K562 (cell line): Measurements from ENCODE around the gene TOP3A.

Source experiments
- CREB1 ChIP-seq, 2 experiments: sonication (generic) in 1 of 2; formaldehyde crosslinking in 1 of 2; IDR thresholded peaks; 2 replicates each; pipeline versions ENCODE4 v1.6.1 to v1.8.0; 2012 to 2022; ENCODE audit warnings: inconsistent platforms in 1 of 2, mild to moderate bottlenecking in 1 of 2, missing genetic modification reagents in 1 of 2, moderate library complexity in 1 of 2
- CTCF ChIP-seq, 3 experiments: IDR thresholded peaks in 2 of 3; conservative IDR thresholded peaks in 1 of 3; 2 replicates each; pipeline ENCODE4 v1.5.1; 2011 to 2012; ENCODE audit warnings: low read length in 3 of 3, mild to moderate bottlenecking in 3 of 3, control low read depth in 2 of 3, improper control_type of control experiment in 1 of 3, inconsistent platforms in 1 of 3, low read depth in 1 of 3, mixed read lengths in 1 of 3, moderate library complexity in 1 of 3; ENCODE audit not compliant: insufficient read depth in 2 of 3
- MXI1 ChIP-seq: IDR thresholded peaks from 2 replicates; pipeline ENCODE4 v1.6.1; 2011; ENCODE audit warnings: low read depth, mild to moderate bottlenecking, improper control_type of control experiment, low read length
- MYC ChIP-seq, 2 experiments: fragments of 250-450 bp in 1 of 2; sonication (Bioruptor Pico) in 1 of 2; IDR thresholded peaks; 2 replicates each; pipeline versions ENCODE4 v1.5.1 to v1.6.1; 2012 to 2021; ENCODE audit warnings: low read depth in 2 of 2, borderline replicate concordance in 1 of 2, improper control_type of control experiment in 1 of 2, low read length in 1 of 2, mild to moderate bottlenecking in 1 of 2, moderate library complexity in 1 of 2
- POLR2A ChIP-seq: fragments of 450-650 bp; conservative IDR thresholded peaks from 2 replicates; pipeline ENCODE4 v1.6.1; 2016
- POLR2AphosphoS5 ChIP-seq: IDR thresholded peaks from 2 replicates; pipeline ENCODE4 v1.6.1; 2011; ENCODE audit warnings: mild to moderate bottlenecking, low read depth, low read length, moderate library complexity; ENCODE audit not compliant: control insufficient read depth, insufficient read depth
- ZBTB11 ChIP-seq, 3 experiments: fragments of 200-800 bp in 1 of 3; fragments of 250-450 bp in 1 of 3; fragments of 450-650 bp in 1 of 3; sonication (Bioruptor Pico) in 1 of 3; sonication (Bioruptor generic) in 1 of 3; formaldehyde crosslinking in 1 of 3; IDR thresholded peaks; 2 replicates each; pipeline versions ENCODE4 v1.6.1 to v1.8.0; 2016 to 2022; ENCODE audit warnings: mild to moderate bottlenecking in 2 of 3, missing genetic modification characterization in 2 of 3, missing compliant biosample characterization in 1 of 3, moderate library complexity in 1 of 3
- ZNF263 ChIP-seq: sonication (generic); formaldehyde crosslinking; IDR thresholded peaks from 2 replicates; pipeline ENCODE4 v1.8.0; 2022; ENCODE audit warnings: mild to moderate bottlenecking, missing genetic modification reagents, borderline replicate concordance
- ZNF280A ChIP-seq: fragments of 450-650 bp; IDR thresholded peaks from 2 replicates; pipeline ENCODE4 v1.6.1; 2018; ENCODE audit warnings: mild to moderate bottlenecking, low read depth; ENCODE audit not compliant: partially characterized antibody
- TF ChIP-seq, protein P1 (sequence below): sonication (generic); formaldehyde crosslinking; IDR thresholded peaks from 2 replicates; pipeline ENCODE4 v1.5.0; 2020; ENCODE audit warnings: missing genetic modification reagents

DNA sequence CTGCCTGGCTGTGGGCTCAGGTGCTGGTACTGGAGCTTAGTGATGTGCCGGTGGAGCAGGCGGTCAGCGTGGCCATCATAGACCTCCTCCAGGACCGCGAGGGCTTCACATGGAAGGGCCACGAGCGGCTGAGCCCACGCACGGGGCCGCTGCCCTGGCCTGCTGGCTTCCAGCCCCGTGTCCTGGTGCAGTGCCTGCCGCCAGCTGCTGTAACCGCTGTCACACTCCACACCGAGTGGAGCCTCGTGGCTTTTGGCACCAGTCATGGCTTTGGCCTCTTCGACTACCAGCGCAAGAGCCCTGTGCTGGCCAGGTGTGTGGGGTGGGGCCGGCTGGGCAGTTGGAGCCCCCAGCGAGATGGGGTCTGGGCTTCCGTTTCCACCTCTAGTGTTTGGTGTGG lies 77.3 kb downstream of the TOP3A start:
- TF ChIP-seq MYC (IDR thresholded peaks at IDR 0.05; ENCODE audit: low read depth, low read length) = no peak
- no peak for TF ChIP-seq MYC (CRISPR knock-in tag; IDR thresholded peaks at IDR 0.05; ENCODE audit: borderline replicate concordance, low read depth)
- no peak for TF ChIP-seq ZNF280A
- no peak for TF ChIP-seq MXI1
- TF ChIP-seq CTCF (IDR thresholded peaks at IDR 0.05 in 2 of 3, conservative IDR thresholded peaks at IDR 0.05 in 1 of 3; ENCODE audit: insufficient read depth in 2 of 3, low read depth in 1 of 3, low read length in 3 of 3) = no peak
- TF ChIP-seq ZNF263 (CRISPR knock-in tag) = no peak
- TF ChIP-seq POLR2AphosphoS5 = no peak
- no peak for TF ChIP-seq CREB1 (IDR thresholded peaks at IDR 0.05)
- TF ChIP-seq CREB1 (CRISPR knock-in tag; IDR thresholded peaks at IDR 0.05) = no peak
- TF ChIP-seq ZBTB11 (CRISPR knock-in tag; IDR thresholded peaks at IDR 0.05) = no peak
- TF ChIP-seq POLR2A = no peak
- TF ChIP-seq, protein P1, sequence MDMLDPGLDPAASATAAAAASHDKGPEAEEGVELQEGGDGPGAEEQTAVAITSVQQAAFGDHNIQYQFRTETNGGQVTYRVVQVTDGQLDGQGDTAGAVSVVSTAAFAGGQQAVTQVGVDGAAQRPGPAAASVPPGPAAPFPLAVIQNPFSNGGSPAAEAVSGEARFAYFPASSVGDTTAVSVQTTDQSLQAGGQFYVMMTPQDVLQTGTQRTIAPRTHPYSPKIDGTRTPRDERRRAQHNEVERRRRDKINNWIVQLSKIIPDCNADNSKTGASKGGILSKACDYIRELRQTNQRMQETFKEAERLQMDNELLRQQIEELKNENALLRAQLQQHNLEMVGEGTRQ (CRISPR knock-in tag) = no peak
